GM18867 (cell line): ENCODE data around the gene APH1B.

Experiments
- ATAC-seq: cut with Tn5 transposase; IDR thresholded peaks from one replicate; pipeline ENCODE4 v1.9.1; 2021; ENCODE audit warnings: mild to moderate bottlenecking, moderate library complexity; ENCODE audit not compliant: unreplicated experiment

APH1B gene

GRCh38 chr15:63251701-63252100 lies 25.7 kb upstream of the APH1B start:
- ATAC-seq: no peak

DNA sequence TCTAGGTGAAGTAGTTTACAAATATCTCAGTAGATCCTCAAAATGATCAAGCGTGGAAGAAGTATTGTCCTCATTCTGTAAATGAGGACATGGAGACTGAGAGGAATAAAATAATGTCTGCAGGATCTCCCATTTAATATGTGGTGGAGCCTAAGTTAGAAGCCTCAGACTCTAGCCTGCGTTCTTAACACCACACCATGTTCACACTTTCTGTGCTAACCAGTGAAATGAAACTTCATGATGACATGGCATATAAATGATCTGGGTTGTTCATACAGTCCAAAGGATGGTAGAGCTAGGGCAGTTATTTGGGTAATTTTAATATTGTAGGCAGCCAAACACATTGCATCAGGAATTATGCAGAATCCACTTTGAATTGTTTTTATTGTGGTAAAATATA lies 25.1 kb upstream of the APH1B start:
- no peak for ATAC-seq

GRCh38 chr15:63254991-63255390 lies 22.4 kb upstream of the APH1B start:
- ATAC-seq: no peak

DNA sequence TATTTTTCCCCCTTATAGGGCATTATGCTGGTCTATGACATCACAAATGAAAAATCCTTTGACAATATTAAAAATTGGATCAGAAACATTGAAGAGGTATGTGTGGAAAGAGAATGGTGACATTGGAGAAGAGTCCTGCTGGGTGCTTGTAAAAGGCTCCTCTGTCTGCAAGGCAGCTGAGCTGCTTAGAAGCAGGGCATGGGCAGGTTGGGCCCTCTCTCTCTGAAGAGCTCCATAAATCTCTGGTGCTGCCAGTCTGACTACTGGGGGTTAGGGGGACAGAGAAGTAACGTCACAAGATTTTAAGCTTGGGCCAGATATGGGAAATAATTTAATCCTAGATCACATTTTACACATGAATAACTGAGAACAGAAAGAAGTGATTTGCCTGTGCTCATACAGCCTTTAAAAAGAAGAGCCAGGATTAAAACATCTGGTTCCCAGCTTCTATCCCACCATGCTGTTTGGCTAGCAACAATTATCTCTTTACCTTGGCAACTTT lies 21.9 kb upstream of the APH1B start:
- no peak for ATAC-seq

GRCh38 chr15:63256433-63257274 lies 20.8 kb upstream of the APH1B start:
- no peak for ATAC-seq

GRCh38 chr15:63258658-63259057 lies 18.7 kb upstream of the APH1B start:
- ATAC-seq: no peak

DNA sequence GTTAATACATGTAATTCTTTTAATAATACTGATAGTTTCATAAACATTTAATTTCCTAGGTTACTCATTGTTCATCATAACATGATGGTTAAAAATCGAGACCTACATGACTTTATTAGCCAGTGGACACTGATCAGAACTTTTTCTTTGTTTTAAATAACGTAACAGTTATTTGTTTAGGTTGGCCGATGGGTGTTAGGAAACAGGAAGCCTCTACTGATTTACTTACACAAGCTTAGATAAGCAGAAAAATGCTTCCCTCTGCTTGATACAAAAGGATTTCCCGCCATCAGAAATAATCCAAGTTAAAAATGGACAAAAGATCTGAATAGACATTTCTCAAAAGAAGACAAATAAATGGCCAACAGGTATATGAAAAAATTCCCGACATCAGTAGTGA lies 16.6 kb upstream of the APH1B start:
- ATAC-seq: no peak

DNA sequence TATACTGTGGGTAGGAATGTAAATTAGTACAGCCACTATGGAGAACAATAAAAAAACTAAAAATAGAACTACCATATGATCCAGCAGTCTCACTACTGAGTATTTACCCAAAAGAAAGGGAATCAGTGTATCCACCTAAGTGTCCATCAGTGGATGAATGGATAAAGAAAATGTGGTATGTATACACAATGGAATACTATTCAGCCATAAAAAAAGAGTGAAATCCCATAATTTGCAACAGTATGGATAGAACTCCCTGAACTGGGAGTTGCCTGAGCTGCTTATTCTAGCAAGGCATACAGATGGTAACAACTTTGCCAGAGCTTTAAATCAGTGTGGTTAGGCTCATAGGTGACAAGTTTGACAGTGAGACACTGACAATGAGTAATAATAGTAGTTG lies 16.1 kb upstream of the APH1B start:
- no peak for ATAC-seq

DNA sequence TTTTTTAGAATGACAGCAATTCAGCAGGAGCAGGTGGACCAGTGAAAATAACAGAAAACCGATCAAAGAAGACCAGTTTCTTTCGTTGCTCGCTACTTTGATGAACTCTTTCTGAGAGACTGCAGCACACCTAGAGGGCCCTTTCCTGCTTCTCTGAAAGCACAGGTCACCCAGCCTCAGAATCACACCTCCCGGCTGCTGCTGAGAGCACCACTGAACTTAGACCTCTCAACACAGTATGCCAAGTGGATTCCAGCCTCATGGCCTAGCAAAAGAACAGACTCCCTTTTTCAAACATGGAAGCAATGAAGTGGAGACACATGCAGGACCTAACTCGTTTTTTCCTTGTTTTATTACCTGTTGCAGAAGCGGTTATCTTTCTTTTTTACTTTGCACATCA lies 13.9 kb upstream of the APH1B start:
- ATAC-seq: no peak

DNA sequence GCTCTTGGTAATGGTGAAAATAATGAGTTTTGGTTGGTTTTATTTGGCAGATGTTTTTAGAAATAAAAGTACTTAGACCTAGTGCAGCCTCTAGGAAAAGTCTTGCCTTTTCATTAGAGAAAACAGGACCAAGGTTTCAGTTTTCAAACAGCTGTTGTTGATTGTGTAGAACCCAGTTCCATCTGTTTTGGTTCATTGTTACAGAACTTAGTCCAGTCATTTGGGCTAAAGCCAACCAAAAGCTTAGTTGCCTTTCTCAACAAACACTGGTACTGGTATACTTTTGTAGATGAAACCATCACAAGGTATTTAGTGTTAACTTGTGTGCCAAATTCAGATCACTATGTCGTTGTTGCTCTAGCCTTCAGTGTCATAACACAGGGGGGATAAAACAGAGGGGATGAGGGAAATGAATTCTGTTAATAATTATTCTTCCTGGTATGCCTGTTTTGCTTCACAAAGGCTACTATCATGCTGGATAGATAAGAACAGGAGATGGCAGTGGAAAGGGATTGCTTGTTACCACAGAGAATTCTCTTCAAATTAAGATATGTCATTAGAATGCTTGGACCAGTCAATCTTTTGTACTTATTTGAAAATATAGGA lies 12.6 kb upstream of the APH1B start:
- no peak for ATAC-seq

GRCh38 chr15:63274427-63274826 lies 3.0 kb upstream of the APH1B start:
- ATAC-seq: no peak

DNA sequence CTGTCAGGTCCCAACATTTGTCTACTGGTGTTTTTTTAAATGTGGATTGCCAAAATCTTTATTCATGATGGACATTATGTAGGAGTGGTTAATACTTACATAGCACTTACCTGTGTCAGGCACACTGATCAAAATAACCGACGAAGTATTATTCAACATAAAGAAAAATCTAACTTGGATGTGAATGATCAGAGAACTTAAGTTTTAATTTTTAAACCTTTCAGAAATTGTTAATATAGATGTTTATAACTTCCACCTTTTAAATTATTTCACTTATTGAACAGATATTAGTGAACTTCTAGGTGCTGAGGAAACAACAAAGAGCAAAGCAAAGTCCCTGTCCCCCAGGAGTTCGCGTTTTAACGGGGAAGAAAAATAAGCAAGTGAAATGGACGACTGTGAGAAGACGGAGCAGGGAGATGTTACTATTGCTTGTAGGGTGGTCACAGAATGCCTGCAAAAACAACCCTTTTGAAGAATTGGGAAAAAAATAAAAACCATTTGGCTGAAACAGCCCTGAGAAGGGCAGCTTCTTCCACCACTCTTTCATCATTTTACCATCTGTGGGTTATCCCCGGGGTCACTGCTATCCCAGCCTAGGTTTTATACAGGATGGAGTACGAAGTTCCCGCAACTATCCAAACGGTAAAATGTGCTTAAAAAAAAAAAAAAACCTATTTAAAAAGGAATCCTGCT lies 915 bp upstream of the APH1B start:
- no peak for ATAC-seq

GRCh38 chr15:63277893-63278456 lies 570 bp downstream of the APH1B start:
- no peak for ATAC-seq

DNA sequence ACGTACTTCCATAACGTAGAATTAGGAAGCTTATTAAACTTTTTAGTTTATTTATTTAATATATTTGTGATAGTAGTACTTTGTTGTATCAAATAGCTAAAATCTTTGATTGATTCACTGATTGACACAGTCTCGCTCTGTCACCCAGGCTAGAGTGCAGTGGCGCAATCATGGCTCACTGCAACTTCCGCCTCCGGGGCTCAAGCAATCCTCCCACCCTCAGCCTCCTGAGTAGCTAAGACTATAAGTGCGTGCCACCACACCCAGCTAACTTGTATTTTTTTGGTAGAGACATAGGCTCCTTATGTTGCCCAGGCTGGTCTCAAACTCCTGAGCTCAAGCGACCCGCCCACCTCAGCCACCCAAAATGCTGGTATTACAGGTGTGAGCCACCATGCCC lies 5.7 kb downstream of the APH1B start:
- ATAC-seq: no peak

DNA sequence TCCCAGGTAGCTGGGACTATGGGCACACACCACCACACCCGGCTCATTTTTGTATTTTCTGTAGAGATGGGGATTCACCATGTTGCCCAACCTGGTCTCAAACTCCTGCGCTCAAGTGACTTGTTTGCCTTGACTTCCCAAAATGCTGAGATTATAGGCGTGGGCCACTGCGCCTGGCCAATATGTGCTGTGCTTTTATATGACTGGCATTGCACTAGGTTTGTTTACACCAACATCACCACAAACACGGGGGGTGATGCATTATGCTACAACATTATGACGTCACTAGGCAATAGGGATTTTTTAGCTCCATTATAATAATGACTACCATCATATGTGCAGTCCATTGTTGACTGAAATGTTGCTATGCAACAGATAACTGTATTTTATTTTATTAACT lies 6.9 kb downstream of the APH1B start:
- no peak for ATAC-seq

- no peak for ATAC-seq
These were observed 9.7 kb downstream of the APH1B start for GRCh38 chr15:63287109-63287508.

GRCh38 chr15:63288342-63288741 lies 10.9 kb downstream of the APH1B start:
- ATAC-seq: no peak

GRCh38 chr15:63288778-63289378 lies 11.5 kb downstream of the APH1B start:
- ATAC-seq: no peak

DNA sequence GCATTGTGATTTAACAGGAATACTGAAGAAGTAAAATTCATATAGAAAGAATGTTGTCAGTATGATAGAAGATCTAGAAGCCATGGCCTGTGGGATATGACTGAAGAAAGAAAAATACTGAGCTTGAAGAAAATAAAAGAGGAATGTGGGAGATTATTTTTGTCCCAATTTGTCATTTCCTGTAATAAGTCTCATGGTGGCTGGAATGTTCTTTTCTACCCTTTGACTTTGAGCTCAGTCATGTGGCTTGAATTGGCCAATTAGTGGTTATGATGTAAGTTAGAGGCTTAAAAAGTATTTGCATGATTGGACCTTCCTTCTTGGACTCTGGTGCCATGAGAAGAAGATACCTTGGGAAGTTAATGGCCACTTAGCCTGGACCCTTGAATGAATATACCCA lies 14.1 kb downstream of the APH1B start:
- no peak for ATAC-seq

DNA sequence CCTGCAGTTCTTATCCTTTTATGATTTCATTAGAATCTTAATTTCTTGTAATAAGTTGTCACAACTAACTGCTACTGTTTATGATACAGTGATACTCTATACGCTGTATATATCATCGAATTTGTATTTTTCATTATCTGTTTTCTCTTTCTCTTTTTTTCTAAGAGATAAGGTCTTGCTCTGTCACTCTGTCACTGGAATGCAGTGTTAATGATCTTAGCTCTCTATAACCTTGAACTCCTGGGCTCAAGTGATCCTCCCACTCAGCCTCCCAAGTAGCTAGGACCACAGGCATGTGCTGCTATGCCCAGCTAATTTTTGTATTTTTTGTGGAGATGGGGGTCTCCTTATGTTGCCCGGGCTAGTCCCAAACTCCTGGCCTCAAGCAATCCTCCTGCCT lies 14.8 kb downstream of the APH1B start:
- ATAC-seq: no peak

- ATAC-seq: no peak
These were observed 15.4 kb downstream of the APH1B start for GRCh38 chr15:63292771-63293170.
